Glutamatergic neuron (in vitro differentiated cells): ENCODE measurements around the gene LGMN. TPM values are rescaled to one million over a fixed set of nuclear protein-coding genes. Genes with fewer than 3 reads are reported as not detected.

ENCODE experiments used
- DNase-seq: peaks from one replicate; pipeline ENCODE4 v3.0.0; 2022
- H3K27ac Mint-ChIP-seq: one replicate; pipeline ENCODE4 v1.8.0; 2020; ENCODE audit warnings: mild to moderate bottlenecking, mixed read lengths, inconsistent platforms; ENCODE audit not compliant: unreplicated experiment
- H3K27me3 Mint-ChIP-seq: one replicate; pipeline ENCODE4 v1.8.0; 2020; ENCODE audit warnings: mild to moderate bottlenecking, moderate library complexity, mixed read lengths, inconsistent platforms; ENCODE audit not compliant: unreplicated experiment
- H3K36me3 Mint-ChIP-seq: one replicate; pipeline ENCODE4 v1.8.0; 2020; ENCODE audit warnings: mild to moderate bottlenecking, mixed read lengths, inconsistent platforms; ENCODE audit not compliant: unreplicated experiment
- H3K4me1 Mint-ChIP-seq: one replicate; pipeline ENCODE4 v1.8.0; 2020; ENCODE audit warnings: mild to moderate bottlenecking, low read depth, mixed read lengths, inconsistent platforms; ENCODE audit not compliant: unreplicated experiment
- H3K4me3 Mint-ChIP-seq: one replicate; pipeline ENCODE4 v1.8.0; 2020; ENCODE audit warnings: mild to moderate bottlenecking, mixed read lengths, inconsistent platforms; ENCODE audit not compliant: unreplicated experiment
- H3K9me3 Mint-ChIP-seq: one replicate; pipeline ENCODE4 v1.8.0; 2020; ENCODE audit warnings: mild to moderate bottlenecking, moderate library complexity, mixed read lengths, inconsistent platforms; ENCODE audit not compliant: unreplicated experiment
- CTCF ChIP-seq: fragments of 200-600 bp; sonication (generic); IDR thresholded peaks from one replicate; pipeline ENCODE4 v1.5.0; 2021; ENCODE audit not compliant: partially characterized antibody, unreplicated experiment
- total RNA-seq: library from RNA; stranded (reverse); fragmentation: NEBNext Ultra II Directional; extraction: Animal tissue kit (Norgen Biotek cat#: 25700); gene quantifications from one replicate; pipeline ENCODE4 v1.2.1, GENCODE V29; 2021; ENCODE audit not compliant: unreplicated experiment

Gene LGMN
- total RNA-seq, 1 donor from 2014 or later = 36.9 TPM

GRCh38 chr14:92696366-92696765 lies 52.1 kb downstream of the LGMN start:
- Mint-ChIP-seq H3K9me3 (peaks cover 3% of the 10 kb centered on the region), H3K27me3 (peaks cover 5% of the 10 kb centered on the region), H3K36me3 (no peaks in the 10 kb centered on the region), H3K4me3 (no peak overlapping the region), H3K4me1 (no peaks in the 10 kb centered on the region), H3K27ac (no peak overlapping the region)
- DNase-seq = no peak
- TF ChIP-seq CTCF = no peak

- Mint-ChIP-seq H3K4me1 (no peaks in the 10 kb centered on the region), H3K27me3 (peaks cover 5% of the 10 kb centered on the region), H3K36me3 (no peaks in the 10 kb centered on the region), H3K27ac (no peak overlapping the region), H3K4me3 (no peak overlapping the region), H3K9me3 (peaks cover 3% of the 10 kb centered on the region)
- TF ChIP-seq CTCF = no peak
- DNase-seq = no peak
These were observed 52.9 kb downstream of the LGMN start for GRCh38 chr14:92695562-92695961.

GRCh38 chr14:92694807-92695206 lies 53.6 kb downstream of the LGMN start:
- Mint-ChIP-seq H3K4me1 (no peaks in the 10 kb centered on the region), H3K36me3 (no peaks in the 10 kb centered on the region), H3K27me3 (peaks cover 5% of the 10 kb centered on the region), H3K4me3 (no peak overlapping the region), H3K9me3 (peaks cover 3% of the 10 kb centered on the region), H3K27ac (no peak overlapping the region)
- no peak for TF ChIP-seq CTCF
- DNase-seq = no peak

GRCh38 chr14:92693998-92694795 lies 54.2 kb downstream of the LGMN start:
- Mint-ChIP-seq H3K27ac (no peak overlapping the region), H3K4me1 (no peaks in the 10 kb centered on the region), H3K27me3 (peaks cover 5% of the 10 kb centered on the region), H3K9me3 (peaks cover 3% of the 10 kb centered on the region), H3K36me3 (no peaks in the 10 kb centered on the region), H3K4me3 (no peak overlapping the region)
- DNase-seq = no peak
- no peak for TF ChIP-seq CTCF

- DNase-seq = no peak
- H3K27me3 Mint-ChIP-seq = peaks cover 3% of the 10 kb centered on the region
These were observed 55.6 kb downstream of the LGMN start for GRCh38 chr14:92692822-92693226.

More at GRCh38 chr14:92692822-92693226, 55.6 kb downstream of the LGMN start:
- no peak overlapping the region for H3K4me3 Mint-ChIP-seq
- no peak for TF ChIP-seq CTCF
- H3K27ac Mint-ChIP-seq = no peak overlapping the region
- H3K4me1 Mint-ChIP-seq = no peaks in the 10 kb centered on the region
- no peaks in the 10 kb centered on the region for H3K36me3 Mint-ChIP-seq
- peaks cover 3% of the 10 kb centered on the region for H3K9me3 Mint-ChIP-seq
